Stimulated activated CD8-positive, alpha-beta memory T cell treated with anti-CD3 and anti-CD28 coated beads, Interleukin-15, amount 100 ng/mL, for 48 hours (primary cell): ENCODE measurements around the gene ZBBX.

ENCODE experiments used
- DNase-seq, 2 donors: peaks; one replicate each; pipeline ENCODE4 v3.0.0-alpha.2; 2020; ENCODE audit warnings: low read depth in 2 of 2

The ZBBX gene

GRCh38 chr3:167318306-167318705, 61.8 kb downstream of the ZBBX start:
- DNase-seq = no peak

GRCh38 chr3:167306319-167306718, 73.8 kb downstream of the ZBBX start:
- no peak for DNase-seq

GRCh38 chr3:167305340-167305890, 74.7 kb downstream of the ZBBX start:
- no peak for DNase-seq

- no peak for DNase-seq
These were observed 76.0 kb downstream of the ZBBX start for GRCh38 chr3:167304077-167304476.

GRCh38 chr3:167302678-167303077, 77.4 kb downstream of the ZBBX start:
- no peak for DNase-seq

GRCh38 chr3:167300207-167300606, 79.9 kb downstream of the ZBBX start:
- no peak for DNase-seq

- DNase-seq = no peak
These were observed 90.7 kb downstream of the ZBBX start for GRCh38 chr3:167289435-167289834.

- no peak for DNase-seq
These were observed 91.4 kb downstream of the ZBBX start for GRCh38 chr3:167288737-167289136.

GRCh38 chr3:167287308-167287707, 92.8 kb downstream of the ZBBX start:
- no peak for DNase-seq

- no peak for DNase-seq
These were observed 105.8 kb downstream of the ZBBX start for GRCh38 chr3:167274141-167274874.

GRCh38 chr3:167253037-167253436, 127.1 kb downstream of the ZBBX start:
- no peak for DNase-seq

GRCh38 chr3:167251678-167252077, 128.4 kb downstream of the ZBBX start:
- no peak for DNase-seq

- DNase-seq = no peak
These were observed 133.8 kb downstream of the ZBBX start for GRCh38 chr3:167246252-167246651.

GRCh38 chr3:167241048-167241845, 138.8 kb downstream of the ZBBX start:
- no peak for DNase-seq

- no peak for DNase-seq
These were observed 152.0 kb downstream of the ZBBX start for GRCh38 chr3:167228135-167228534.

GRCh38 chr3:167225821-167226220, 154.3 kb downstream of the ZBBX start:
- DNase-seq = no peak

- no peak for DNase-seq
These were observed 171.1 kb downstream of the ZBBX start for GRCh38 chr3:167209011-167209410.

GRCh38 chr3:167203062-167203461, 177.0 kb downstream of the ZBBX start:
- no peak for DNase-seq

GRCh38 chr3:167198949-167199600, 181.0 kb downstream of the ZBBX start:
- DNase-seq = no peak
